Duodenal mucosa (tissue), 2 donors: ENCODE results near the gene COMMD2.

ENCODE experiments used
- H3K27ac ChIP-seq: one replicate; pipeline ENCODE4 v1.7.0; 2013; ENCODE audit warnings: low read depth, low read length
- H3K27me3 ChIP-seq, 2 donors: one replicate each; pipeline ENCODE4 v1.7.0; 2013; ENCODE audit warnings: low read length in 2 of 2, control low read depth in 1 of 2; ENCODE audit not compliant: insufficient read depth in 2 of 2, control insufficient read depth in 1 of 2
- H3K36me3 ChIP-seq, 2 donors: one replicate each; pipeline ENCODE4 v1.7.0; 2013; ENCODE audit warnings: low read length in 2 of 2, control low read depth in 1 of 2; ENCODE audit not compliant: insufficient read depth in 2 of 2, control insufficient read depth in 1 of 2
- H3K4me1 ChIP-seq, 2 donors: one replicate each; pipeline ENCODE4 v1.7.0; 2013; ENCODE audit warnings: low read length in 2 of 2, control low read depth in 1 of 2; ENCODE audit not compliant: insufficient read depth in 2 of 2, control insufficient read depth in 1 of 2
- H3K4me3 ChIP-seq, 2 donors: one replicate each; pipeline ENCODE4 v1.7.0; 2013; ENCODE audit warnings: low read length in 2 of 2, low read depth in 1 of 2
- H3K9ac ChIP-seq, 2 donors: one replicate each; pipeline ENCODE4 v1.7.0; 2013; ENCODE audit warnings: low read length in 2 of 2, low read depth in 1 of 2
- H3K9me3 ChIP-seq, 2 donors: one replicate each; pipeline ENCODE4 v1.7.0; 2013; ENCODE audit warnings: low read length in 2 of 2, control low read depth in 1 of 2; ENCODE audit not compliant: control insufficient read depth in 1 of 2

The COMMD2 gene

GRCh38 chr3:149764302-149764701, 12.0 kb upstream of the COMMD2 start:
- no peaks in the 10 kb centered on the region for H3K4me1 ChIP-seq
- H3K27ac ChIP-seq = no peak overlapping the region

GRCh38 chr3:149763565-149764195, 11.4 kb upstream of the COMMD2 start:
- Histone ChIP-seq H3K9ac (no peak overlapping the region), H3K27ac (no peak overlapping the region), H3K36me3 (no peaks in the 10 kb centered on the region), H3K27me3 (peaks cover 11% of the 10 kb centered on the region in 2 donors), H3K4me3 (no peak overlapping the region), H3K9me3 (no peaks in the 10 kb centered on the region), H3K4me1 (no peaks in the 10 kb centered on the region)

More at GRCh38 chr3:149764302-149764701, 12.0 kb upstream of the COMMD2 start:
- Histone ChIP-seq H3K4me3 (no peak overlapping the region), H3K9me3 (no peaks in the 10 kb centered on the region), H3K27me3 (peaks cover 11% of the 10 kb centered on the region in 2 donors), H3K36me3 (no peaks in the 10 kb centered on the region), H3K9ac (no peak overlapping the region)

GRCh38 chr3:149753717-149754116, 1.4 kb upstream of the COMMD2 start:
- H3K9me3 ChIP-seq = no peaks in the 10 kb centered on the region
- H3K4me1 ChIP-seq = peaks cover 5 to 12% of the 10 kb centered on the region in 2 donors
- peaks cover 5 to 9% of the 10 kb centered on the region in 2 donors for H3K36me3 ChIP-seq
- H3K9ac ChIP-seq = no peak overlapping the region
- H3K4me3 ChIP-seq = no peak overlapping the region
- no peak overlapping the region for H3K27ac ChIP-seq
- no peaks in the 10 kb centered on the region for H3K27me3 ChIP-seq

- Histone ChIP-seq H3K27me3 (no peaks in the 10 kb centered on the region), H3K9me3 (no peaks in the 10 kb centered on the region), H3K9ac (peak overlapping the region; percentile 83 to 87), H3K27ac (no peak overlapping the region), H3K4me1 (peaks cover 5 to 12% of the 10 kb centered on the region in 2 donors), H3K4me3 (peak overlapping the region; percentile 93 to 95), H3K36me3 (peaks cover 11 to 18% of the 10 kb centered on the region in 2 donors)
These were observed 473 bp upstream of the COMMD2 start for GRCh38 chr3:149752788-149753136.

GRCh38 chr3:149751551-149751950, 738 bp downstream of the COMMD2 start:
- H3K36me3 ChIP-seq = peaks cover 11 to 22% of the 10 kb centered on the region in 2 donors
- H3K9me3 ChIP-seq = no peaks in the 10 kb centered on the region
- H3K27ac ChIP-seq = no peak overlapping the region
- H3K4me3 ChIP-seq = peak overlapping the region; percentile 93 to 95
- peaks cover 5 to 12% of the 10 kb centered on the region in 2 donors for H3K4me1 ChIP-seq
- peak overlapping the region; percentile 83 to 87 for H3K9ac ChIP-seq
- H3K27me3 ChIP-seq = no peaks in the 10 kb centered on the region

DNA sequence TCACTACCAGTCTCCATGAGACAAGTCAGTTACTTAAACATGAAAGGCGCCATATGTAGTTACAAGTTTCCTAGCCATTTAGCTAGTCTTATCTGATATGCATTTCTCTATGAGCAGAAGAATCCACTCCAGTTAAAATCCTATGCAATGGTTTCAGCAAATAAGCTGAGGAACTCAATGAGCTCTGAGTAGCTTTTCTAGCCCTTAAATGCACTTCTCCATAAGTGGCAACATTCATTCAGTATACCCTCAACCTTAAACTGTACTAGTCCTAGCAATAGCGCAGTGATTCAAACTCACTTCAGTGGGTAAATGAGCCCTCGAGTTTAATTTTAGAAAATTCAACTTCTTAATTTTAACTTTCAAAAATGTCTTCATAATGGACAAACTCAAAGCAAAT, 7.7 kb downstream of the COMMD2 start:
- H3K9ac ChIP-seq = no peak overlapping the region
- no peaks in the 10 kb centered on the region for H3K9me3 ChIP-seq
- no peaks in the 10 kb centered on the region for H3K27me3 ChIP-seq
- H3K4me3 ChIP-seq = no peak overlapping the region
- H3K36me3 ChIP-seq = peaks cover 16 to 51% of the 10 kb centered on the region in 2 donors
- H3K4me1 ChIP-seq = no peaks in the 10 kb centered on the region
- H3K27ac ChIP-seq = no peak overlapping the region

GRCh38 chr3:149744151-149744550, 8.1 kb downstream of the COMMD2 start:
- H3K4me1 ChIP-seq = no peaks in the 10 kb centered on the region

GRCh38 chr3:149739396-149739795, 12.9 kb downstream of the COMMD2 start:
- no peaks in the 10 kb centered on the region for H3K4me1 ChIP-seq
- peaks cover 16 to 20% of the 10 kb centered on the region in 2 donors for H3K36me3 ChIP-seq

More at GRCh38 chr3:149744151-149744550, 8.1 kb downstream of the COMMD2 start:
- H3K27ac ChIP-seq = no peak overlapping the region
- no peaks in the 10 kb centered on the region for H3K27me3 ChIP-seq
- H3K36me3 ChIP-seq = peaks cover 18 to 47% of the 10 kb centered on the region in 2 donors
- no peak overlapping the region for H3K4me3 ChIP-seq
- H3K9ac ChIP-seq = no peak overlapping the region
- no peaks in the 10 kb centered on the region for H3K9me3 ChIP-seq

DNA sequence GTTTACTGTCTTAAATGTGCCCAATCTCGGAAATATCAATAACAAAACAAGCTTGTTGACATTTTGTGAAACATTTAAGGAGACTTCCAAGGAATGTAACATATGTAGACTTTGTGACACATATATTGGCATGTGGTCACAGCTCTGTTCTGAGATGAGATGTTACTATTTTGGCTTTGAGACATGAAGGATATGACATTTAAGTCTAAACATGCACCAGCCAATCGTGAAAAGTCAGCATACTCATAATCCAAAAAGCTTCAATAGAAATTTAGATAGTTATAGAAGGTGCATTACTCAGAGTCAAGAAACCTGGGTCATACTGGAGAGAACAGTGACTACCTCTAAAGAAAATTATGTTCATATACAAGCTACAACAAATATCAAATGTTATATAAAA, 13.4 kb downstream of the COMMD2 start:
- no peak overlapping the region for H3K4me3 ChIP-seq
- H3K36me3 ChIP-seq = peaks cover 16 to 20% of the 10 kb centered on the region in 2 donors
- no peak overlapping the region for H3K9ac ChIP-seq
- H3K9me3 ChIP-seq = no peaks in the 10 kb centered on the region
- no peak overlapping the region for H3K27ac ChIP-seq
- H3K27me3 ChIP-seq = no peaks in the 10 kb centered on the region
- H3K4me1 ChIP-seq = no peaks in the 10 kb centered on the region

More at GRCh38 chr3:149739396-149739795, 12.9 kb downstream of the COMMD2 start:
- H3K27me3 ChIP-seq = no peaks in the 10 kb centered on the region
- no peak overlapping the region for H3K4me3 ChIP-seq
- no peak overlapping the region for H3K9ac ChIP-seq
- no peak overlapping the region for H3K27ac ChIP-seq
- no peaks in the 10 kb centered on the region for H3K9me3 ChIP-seq

DNA sequence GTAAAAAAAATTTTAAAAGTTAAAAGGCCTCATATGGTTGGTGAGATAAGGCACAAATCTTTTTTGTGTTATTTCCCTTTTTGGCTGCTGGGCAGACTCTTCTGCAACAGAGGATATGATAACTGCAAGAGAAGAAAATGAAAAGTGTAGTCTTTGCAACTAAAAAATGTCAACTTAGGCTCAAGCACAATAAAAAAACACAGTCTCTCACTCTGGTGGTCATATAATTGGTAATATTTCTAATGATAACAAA, 15.4 kb downstream of the COMMD2 start:
- H3K27ac ChIP-seq = no peak overlapping the region
- no peaks in the 10 kb centered on the region for H3K9me3 ChIP-seq
- H3K4me3 ChIP-seq = no peak overlapping the region
- peaks cover 11 to 17% of the 10 kb centered on the region in 2 donors for H3K36me3 ChIP-seq
- H3K27me3 ChIP-seq = no peaks in the 10 kb centered on the region
- H3K9ac ChIP-seq = no peak overlapping the region
- H3K4me1 ChIP-seq = no peaks in the 10 kb centered on the region
